Measurements from ENCODE around the gene STARD3NL.
"Not testable (repeated sequence)": the region's sequence is repeated elsewhere in the genome, so short reads cannot be mapped to it uniquely, and the experiment has no call there.

The STARD3NL gene

GRCh38 chr7:38270405-38270804, 92.4 kb downstream of the STARD3NL start:
- H3K4me1 ChIP-seq (ENCODE audit: control insufficient read depth, insufficient read depth, low read length); H3K9ac ChIP-seq (ENCODE audit: low read length); H3K4me3 ChIP-seq (ENCODE audit: low read depth, low read length); H3K27me3 ChIP-seq (ENCODE audit: control insufficient read depth, insufficient read depth, low read length); H3K36me3 ChIP-seq (ENCODE audit: control insufficient read depth, insufficient read depth, low read length); H3K9me3 ChIP-seq (ENCODE audit: control insufficient read depth, insufficient read depth, low read depth, low read length); H3K27ac ChIP-seq (ENCODE audit: low read depth, low read length): not testable (repeated sequence)

- no peaks in the 10 kb centered on the region for H3K27me3 ChIP-seq (ENCODE audit: control insufficient read depth, insufficient read depth, low read length)
- H3K4me3 ChIP-seq (ENCODE audit: low read depth, low read length) = no peak within 1 kb of the TSS
- H3K27ac ChIP-seq (ENCODE audit: low read depth, low read length) = no peak within 1 kb of the TSS
- H3K9ac ChIP-seq (ENCODE audit: low read length) = no peak within 1 kb of the TSS
- H3K4me1 ChIP-seq (ENCODE audit: control insufficient read depth, insufficient read depth, low read length) = 0 out of 2 replicates have a peak, but pooled peaks cover 2% of the 10 kb centered on the region
- H3K9me3 ChIP-seq (ENCODE audit: control insufficient read depth, insufficient read depth, low read depth, low read length) = no peaks in the 10 kb centered on the region
- H3K36me3 ChIP-seq (ENCODE audit: control insufficient read depth, insufficient read depth, low read length) = no peaks in the 10 kb centered on the region
Observed at GRCh38 chr7:38273286-38273995, 95.4 kb downstream of the STARD3NL start, which contains the start of gene TARP. TSS of gene TARP (minus strand) at chr7:38273636.

- no peak overlapping the region for H3K4me3 ChIP-seq (ENCODE audit: low read depth, low read length)
- H3K9ac ChIP-seq (ENCODE audit: low read length) = no peak overlapping the region
- no peak overlapping the region for H3K27ac ChIP-seq (ENCODE audit: low read depth, low read length)
- no peaks in the 10 kb centered on the region for H3K9me3 ChIP-seq (ENCODE audit: control insufficient read depth, insufficient read depth, low read depth, low read length)
- H3K36me3 ChIP-seq (ENCODE audit: control insufficient read depth, insufficient read depth, low read length) = no peaks in the 10 kb centered on the region
- H3K27me3 ChIP-seq (ENCODE audit: control insufficient read depth, insufficient read depth, low read length) = no peaks in the 10 kb centered on the region
- 0 out of 2 replicates have a peak, but pooled peaks cover 2% of the 10 kb centered on the region for H3K4me1 ChIP-seq (ENCODE audit: control insufficient read depth, insufficient read depth, low read length)
Observed at GRCh38 chr7:38274486-38274885, 96.4 kb downstream of the STARD3NL start.

GRCh38 chr7:38274927-38275620, 97.0 kb downstream of the STARD3NL start:
- Histone ChIP-seq H3K9ac (ENCODE audit: low read length) (no peak overlapping the region), H3K36me3 (ENCODE audit: control insufficient read depth, insufficient read depth, low read length) (no peaks in the 10 kb centered on the region), H3K4me3 (ENCODE audit: low read depth, low read length) (no peak overlapping the region), H3K4me1 (ENCODE audit: control insufficient read depth, insufficient read depth, low read length) (0 out of 2 replicates have a peak, but pooled peaks cover 2% of the 10 kb centered on the region), H3K27me3 (ENCODE audit: control insufficient read depth, insufficient read depth, low read length) (no peaks in the 10 kb centered on the region), H3K27ac (ENCODE audit: low read depth, low read length) (no peak overlapping the region), H3K9me3 (ENCODE audit: control insufficient read depth, insufficient read depth, low read depth, low read length) (no peaks in the 10 kb centered on the region)

GRCh38 chr7:38276096-38276877, 98.2 kb downstream of the STARD3NL start:
- no peak overlapping the region for H3K27ac ChIP-seq (ENCODE audit: low read depth, low read length)
- H3K4me3 ChIP-seq (ENCODE audit: low read depth, low read length) = no peak overlapping the region
- no peaks in the 10 kb centered on the region for H3K36me3 ChIP-seq (ENCODE audit: control insufficient read depth, insufficient read depth, low read length)
- H3K9me3 ChIP-seq (ENCODE audit: control insufficient read depth, insufficient read depth, low read depth, low read length) = no peaks in the 10 kb centered on the region
- no peak overlapping the region for H3K9ac ChIP-seq (ENCODE audit: low read length)
- H3K4me1 ChIP-seq (ENCODE audit: control insufficient read depth, insufficient read depth, low read length) = 0 out of 2 replicates have a peak, but pooled peaks cover 2% of the 10 kb centered on the region
- no peaks in the 10 kb centered on the region for H3K27me3 ChIP-seq (ENCODE audit: control insufficient read depth, insufficient read depth, low read length)

GRCh38 chr7:38280000-38280399, 102.0 kb downstream of the STARD3NL start:
- H3K36me3 ChIP-seq (ENCODE audit: control insufficient read depth, insufficient read depth, low read length) = no peaks in the 10 kb centered on the region
- H3K4me1 ChIP-seq (ENCODE audit: control insufficient read depth, insufficient read depth, low read length) = no peaks in the 10 kb centered on the region
- no peak overlapping the region for H3K4me3 ChIP-seq (ENCODE audit: low read depth, low read length)
- H3K9ac ChIP-seq (ENCODE audit: low read length) = no peak overlapping the region
- no peaks in the 10 kb centered on the region for H3K27me3 ChIP-seq (ENCODE audit: control insufficient read depth, insufficient read depth, low read length)
- H3K9me3 ChIP-seq (ENCODE audit: control insufficient read depth, insufficient read depth, low read depth, low read length) = no peaks in the 10 kb centered on the region
- no peak overlapping the region for H3K27ac ChIP-seq (ENCODE audit: low read depth, low read length)

Measured in HUES6 (cell line).